Measurements from ENCODE around the gene CDC42SE1.

- peak; percentile 86 to 96 (median 92) for TF ChIP-seq CTCF (IDR thresholded peaks at IDR 0.05)
- peak; percentile 87 to 88 for TF ChIP-seq POLR2A (IDR thresholded peaks at IDR 0.05)
- TF ChIP-seq POLR2AphosphoS5 (IDR thresholded peaks at IDR 0.05) = peak; percentile 95
- TF ChIP-seq EP300 (IDR thresholded peaks at IDR 0.05) = no peak
Measured at GRCh38 chr1:151059109-151060006, at the start of gene CDC42SE1.
